Measurements from ENCODE around the gene SPOUT1.
A peak's percentile ranks its signal among the peaks of the same experiment; 100 is the strongest.

Gene SPOUT1

DNA sequence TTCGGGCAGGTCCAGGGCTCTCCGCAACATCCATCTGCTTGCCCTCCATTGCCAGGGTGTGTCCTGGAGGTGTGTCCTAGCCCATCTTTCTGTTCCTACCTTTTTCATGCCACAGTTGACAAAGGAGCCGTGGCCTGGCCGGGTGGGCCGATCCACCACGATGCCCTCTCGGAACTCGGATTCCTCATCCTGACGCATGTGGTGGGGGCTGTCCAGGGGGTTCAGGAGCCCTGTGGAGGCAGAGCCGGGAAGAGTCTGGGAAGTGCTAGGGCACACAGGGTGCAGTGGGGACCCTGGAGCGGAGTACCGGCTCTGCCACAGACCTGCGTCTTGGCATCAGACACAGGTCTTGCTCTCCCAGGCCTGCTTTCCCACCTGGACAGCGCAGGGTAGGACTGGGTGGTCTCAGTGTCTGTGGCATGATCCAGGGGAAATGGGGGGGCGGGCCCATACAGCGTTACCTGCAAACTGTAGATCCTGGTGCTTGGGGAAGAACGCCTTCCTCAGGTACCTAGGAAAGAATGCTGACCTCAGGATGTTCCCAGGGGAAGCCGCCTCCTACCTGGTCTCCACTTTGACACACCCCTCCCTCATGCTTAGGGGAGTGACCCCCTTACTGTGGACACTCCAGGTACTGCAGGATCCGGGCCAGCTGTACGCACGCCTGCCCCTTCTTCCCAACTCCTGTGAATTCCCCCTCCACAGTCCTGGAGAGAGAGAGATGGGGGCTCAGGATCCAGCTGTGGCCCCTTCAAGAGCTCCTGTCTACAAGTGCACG is 3.5 kb downstream of the SPOUT1 start:
- no peak for DNase-seq (ENCODE audit: low read depth)

DNA sequence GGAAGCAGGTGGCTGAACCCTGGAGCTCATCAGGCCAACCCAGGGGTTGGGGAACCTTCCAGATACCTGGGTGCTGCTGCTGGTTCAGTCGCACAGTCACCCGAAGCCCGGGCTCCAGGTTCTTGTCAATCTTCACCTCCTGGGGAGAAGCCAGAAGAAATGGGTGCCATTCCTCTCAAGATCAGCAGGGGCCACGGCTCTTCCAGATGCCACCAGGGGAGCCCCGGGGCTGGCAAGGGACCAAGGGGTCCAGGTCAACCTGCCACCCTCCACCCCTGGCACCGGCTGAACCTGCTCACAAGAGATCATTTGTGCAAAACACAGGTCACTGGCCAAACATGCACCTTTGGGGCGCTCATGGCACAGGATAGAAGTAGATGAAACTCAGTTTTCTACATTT is 4.7 kb downstream of the SPOUT1 start:
- TF ChIP-seq, protein P1, sequence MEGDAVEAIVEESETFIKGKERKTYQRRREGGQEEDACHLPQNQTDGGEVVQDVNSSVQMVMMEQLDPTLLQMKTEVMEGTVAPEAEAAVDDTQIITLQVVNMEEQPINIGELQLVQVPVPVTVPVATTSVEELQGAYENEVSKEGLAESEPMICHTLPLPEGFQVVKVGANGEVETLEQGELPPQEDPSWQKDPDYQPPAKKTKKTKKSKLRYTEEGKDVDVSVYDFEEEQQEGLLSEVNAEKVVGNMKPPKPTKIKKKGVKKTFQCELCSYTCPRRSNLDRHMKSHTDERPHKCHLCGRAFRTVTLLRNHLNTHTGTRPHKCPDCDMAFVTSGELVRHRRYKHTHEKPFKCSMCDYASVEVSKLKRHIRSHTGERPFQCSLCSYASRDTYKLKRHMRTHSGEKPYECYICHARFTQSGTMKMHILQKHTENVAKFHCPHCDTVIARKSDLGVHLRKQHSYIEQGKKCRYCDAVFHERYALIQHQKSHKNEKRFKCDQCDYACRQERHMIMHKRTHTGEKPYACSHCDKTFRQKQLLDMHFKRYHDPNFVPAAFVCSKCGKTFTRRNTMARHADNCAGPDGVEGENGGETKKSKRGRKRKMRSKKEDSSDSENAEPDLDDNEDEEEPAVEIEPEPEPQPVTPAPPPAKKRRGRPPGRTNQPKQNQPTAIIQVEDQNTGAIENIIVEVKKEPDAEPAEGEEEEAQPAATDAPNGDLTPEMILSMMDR (IDR thresholded peaks at IDR 0.05; ENCODE audit: low read depth, low read length): no peak
- TF ChIP-seq, protein P2, sequence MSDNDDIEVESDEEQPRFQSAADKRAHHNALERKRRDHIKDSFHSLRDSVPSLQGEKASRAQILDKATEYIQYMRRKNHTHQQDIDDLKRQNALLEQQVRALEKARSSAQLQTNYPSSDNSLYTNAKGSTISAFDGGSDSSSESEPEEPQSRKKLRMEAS (IDR thresholded peaks at IDR 0.05; ENCODE audit: low read depth, low read length): no peak
- no peak for TF ChIP-seq MYC (IDR thresholded peaks at IDR 0.05; ENCODE audit: low read depth, low read length)
- TF ChIP-seq POLR2A (IDR thresholded peaks at IDR 0.05; ENCODE audit: extremely low read depth, insufficient read length): no peak
- no peak for DNase-seq (ENCODE audit: low read depth)
- H3K4me3 ChIP-seq (ENCODE audit: low read depth, low read length): no peak overlapping the region

More for the DNA sequence above, 3.5 kb downstream of the SPOUT1 start:
- no peak overlapping the region for H3K4me3 ChIP-seq (ENCODE audit: low read depth, low read length)
- TF ChIP-seq, protein P2 (IDR thresholded peaks at IDR 0.05; ENCODE audit: low read depth, low read length): no peak
- TF ChIP-seq, protein P1 (IDR thresholded peaks at IDR 0.05; ENCODE audit: low read depth, low read length): no peak
- TF ChIP-seq MYC (IDR thresholded peaks at IDR 0.05; ENCODE audit: low read depth, low read length) (no peak), POLR2A (IDR thresholded peaks at IDR 0.05; ENCODE audit: extremely low read depth, insufficient read length) (no peak)

DNA sequence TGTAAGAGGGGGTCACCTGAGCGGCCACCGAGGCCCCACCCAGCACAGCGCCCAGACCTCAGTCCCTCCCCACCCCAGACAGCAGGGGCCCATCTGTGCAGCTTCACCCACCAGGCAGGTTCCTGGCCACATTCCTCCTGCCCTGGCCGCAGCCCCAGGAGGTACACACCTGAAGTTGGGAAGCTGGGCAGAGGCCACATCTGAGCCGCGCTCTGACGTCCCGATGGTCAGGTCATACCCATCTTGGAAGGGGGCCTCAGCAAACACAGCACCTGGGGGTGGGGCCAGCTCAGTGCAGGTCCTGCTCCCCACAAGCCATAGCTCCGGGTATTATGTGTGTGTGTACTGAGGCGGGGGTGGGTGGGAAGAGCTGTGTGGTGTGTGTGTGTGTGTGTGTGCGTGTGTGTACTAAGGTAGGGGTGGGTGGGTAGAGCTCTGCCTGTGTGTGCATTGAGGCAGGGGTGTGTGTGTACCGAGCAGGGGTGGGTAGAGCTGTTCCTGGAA is 5.6 kb downstream of the SPOUT1 start:
- no peak overlapping the region for H3K4me3 ChIP-seq (ENCODE audit: low read depth, low read length)
- no peak for DNase-seq (ENCODE audit: low read depth)
- TF ChIP-seq, protein P1 (IDR thresholded peaks at IDR 0.05; ENCODE audit: low read depth, low read length): no peak
- TF ChIP-seq MYC (IDR thresholded peaks at IDR 0.05; ENCODE audit: low read depth, low read length): no peak
- TF ChIP-seq, protein P2 (IDR thresholded peaks at IDR 0.05; ENCODE audit: low read depth, low read length): no peak
- peak; percentile 12 for TF ChIP-seq POLR2A (IDR thresholded peaks at IDR 0.05; ENCODE audit: extremely low read depth, insufficient read length)

DNA sequence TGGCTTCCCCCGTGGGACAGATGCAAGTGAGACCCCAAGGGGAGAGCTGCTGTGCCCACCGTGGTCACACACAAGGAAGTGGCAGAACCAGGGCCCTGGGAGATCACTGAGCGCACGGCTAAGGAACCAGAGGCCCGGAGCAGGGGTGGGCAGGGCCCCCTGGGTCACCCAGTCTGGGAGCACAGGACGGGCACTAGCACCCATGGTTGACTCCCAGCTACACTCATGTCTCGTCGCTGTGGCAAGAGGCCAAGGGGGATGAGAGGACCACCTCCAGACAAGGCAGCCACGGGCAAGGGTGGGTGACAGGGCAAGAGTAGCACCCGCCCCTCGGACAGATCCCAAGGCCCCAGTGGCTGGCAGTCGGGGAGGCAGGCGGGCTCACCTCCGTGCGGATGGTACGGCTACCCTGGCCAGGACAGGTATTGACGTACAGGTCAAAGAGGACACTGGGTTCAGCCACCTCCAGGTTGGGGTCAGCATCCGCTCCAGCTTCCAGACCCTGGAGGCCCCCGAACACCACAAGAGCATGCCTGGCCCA is 6.2 kb downstream of the SPOUT1 start:
- TF ChIP-seq, protein P1 (IDR thresholded peaks at IDR 0.05; ENCODE audit: low read depth, low read length): no peak
- TF ChIP-seq MYC (IDR thresholded peaks at IDR 0.05; ENCODE audit: low read depth, low read length) (no peak), POLR2A (IDR thresholded peaks at IDR 0.05; ENCODE audit: extremely low read depth, insufficient read length) (no peak)
- TF ChIP-seq, protein P2 (IDR thresholded peaks at IDR 0.05; ENCODE audit: low read depth, low read length): no peak
- H3K4me3 ChIP-seq (ENCODE audit: low read depth, low read length): no peak overlapping the region
- DNase-seq (ENCODE audit: low read depth): no peak

DNA sequence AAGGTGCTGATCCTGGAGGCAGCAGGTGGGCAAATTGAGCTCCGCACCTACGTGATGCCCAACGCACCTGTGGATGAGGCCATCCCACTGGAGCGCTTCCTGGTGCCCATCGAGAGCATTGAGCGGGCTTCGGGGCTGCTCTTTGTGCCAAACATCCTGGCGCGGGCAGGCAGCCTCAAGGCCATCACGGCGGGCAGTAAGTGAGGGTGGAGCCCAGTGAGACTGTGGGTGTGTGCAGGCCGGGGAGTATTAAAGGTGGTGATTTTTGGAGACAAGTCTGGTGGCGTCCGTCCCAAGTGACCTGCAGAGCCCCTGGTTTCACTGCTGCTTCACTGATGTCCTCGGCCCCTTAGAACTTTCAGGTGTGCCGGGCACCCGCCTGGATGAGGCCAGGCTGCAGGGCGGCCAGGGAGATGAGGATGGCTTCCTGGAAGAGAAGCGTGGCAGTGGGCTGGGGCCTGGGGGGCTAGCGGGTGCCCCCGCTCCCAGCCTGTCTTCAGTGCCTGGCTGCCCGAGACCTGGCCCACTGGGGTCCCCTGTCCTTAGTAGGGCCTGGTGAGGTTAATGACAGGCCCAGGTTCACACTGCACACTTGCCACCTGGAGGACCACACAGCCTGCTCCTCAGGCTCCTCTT is 7.1 kb downstream of the SPOUT1 start:
- no peak for DNase-seq (ENCODE audit: low read depth)
- no peak overlapping the region for H3K4me3 ChIP-seq (ENCODE audit: low read depth, low read length)
- TF ChIP-seq MYC (IDR thresholded peaks at IDR 0.05; ENCODE audit: low read depth, low read length) (no peak), POLR2A (IDR thresholded peaks at IDR 0.05; ENCODE audit: extremely low read depth, insufficient read length) (no peak)
- TF ChIP-seq, protein P2 (IDR thresholded peaks at IDR 0.05; ENCODE audit: low read depth, low read length): no peak
- TF ChIP-seq, protein P1 (IDR thresholded peaks at IDR 0.05; ENCODE audit: low read depth, low read length): no peak

All from NB4 (cell line).